ENCODE data around the gene PPP1R26.

GRCh38 chr9:135513351-135513846 is 33.8 kb downstream of the PPP1R26 start:
- no peak for TF ChIP-seq EP300 (IDR thresholded peaks at IDR 0.05)
- TF ChIP-seq, protein P1, sequence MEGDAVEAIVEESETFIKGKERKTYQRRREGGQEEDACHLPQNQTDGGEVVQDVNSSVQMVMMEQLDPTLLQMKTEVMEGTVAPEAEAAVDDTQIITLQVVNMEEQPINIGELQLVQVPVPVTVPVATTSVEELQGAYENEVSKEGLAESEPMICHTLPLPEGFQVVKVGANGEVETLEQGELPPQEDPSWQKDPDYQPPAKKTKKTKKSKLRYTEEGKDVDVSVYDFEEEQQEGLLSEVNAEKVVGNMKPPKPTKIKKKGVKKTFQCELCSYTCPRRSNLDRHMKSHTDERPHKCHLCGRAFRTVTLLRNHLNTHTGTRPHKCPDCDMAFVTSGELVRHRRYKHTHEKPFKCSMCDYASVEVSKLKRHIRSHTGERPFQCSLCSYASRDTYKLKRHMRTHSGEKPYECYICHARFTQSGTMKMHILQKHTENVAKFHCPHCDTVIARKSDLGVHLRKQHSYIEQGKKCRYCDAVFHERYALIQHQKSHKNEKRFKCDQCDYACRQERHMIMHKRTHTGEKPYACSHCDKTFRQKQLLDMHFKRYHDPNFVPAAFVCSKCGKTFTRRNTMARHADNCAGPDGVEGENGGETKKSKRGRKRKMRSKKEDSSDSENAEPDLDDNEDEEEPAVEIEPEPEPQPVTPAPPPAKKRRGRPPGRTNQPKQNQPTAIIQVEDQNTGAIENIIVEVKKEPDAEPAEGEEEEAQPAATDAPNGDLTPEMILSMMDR (IDR thresholded peaks at IDR 0.05) = no peak

All from stomach (tissue), 4 donors.